OCI-LY1 (cell line): ENCODE measurements around the gene PRG2.

Experiments used
- EZH2 ChIP-seq: fragments of 200-600 bp; sonication (generic), shearing (Covaris generic); IDR thresholded peaks from 2 replicates; pipeline ENCODE4 v1.8.0; 2017; ENCODE audit warnings: borderline replicate concordance, mixed run types, mild to moderate bottlenecking, antibody characterized with exemption, low read length, moderate library complexity, mixed read lengths
- TF ChIP-seq, protein P1 (sequence below): fragments of 200-600 bp; sonication (generic), shearing (Covaris generic); IDR thresholded peaks from 2 replicates; pipeline ENCODE4 v1.5.1; 2017; ENCODE audit warnings: mild to moderate bottlenecking, antibody characterized with exemption, low read length, moderate library complexity, mixed read lengths

GRCh38 chr11:57416436-57416835 lies 26.0 kb upstream of the PRG2 start:
- TF ChIP-seq, protein P1, sequence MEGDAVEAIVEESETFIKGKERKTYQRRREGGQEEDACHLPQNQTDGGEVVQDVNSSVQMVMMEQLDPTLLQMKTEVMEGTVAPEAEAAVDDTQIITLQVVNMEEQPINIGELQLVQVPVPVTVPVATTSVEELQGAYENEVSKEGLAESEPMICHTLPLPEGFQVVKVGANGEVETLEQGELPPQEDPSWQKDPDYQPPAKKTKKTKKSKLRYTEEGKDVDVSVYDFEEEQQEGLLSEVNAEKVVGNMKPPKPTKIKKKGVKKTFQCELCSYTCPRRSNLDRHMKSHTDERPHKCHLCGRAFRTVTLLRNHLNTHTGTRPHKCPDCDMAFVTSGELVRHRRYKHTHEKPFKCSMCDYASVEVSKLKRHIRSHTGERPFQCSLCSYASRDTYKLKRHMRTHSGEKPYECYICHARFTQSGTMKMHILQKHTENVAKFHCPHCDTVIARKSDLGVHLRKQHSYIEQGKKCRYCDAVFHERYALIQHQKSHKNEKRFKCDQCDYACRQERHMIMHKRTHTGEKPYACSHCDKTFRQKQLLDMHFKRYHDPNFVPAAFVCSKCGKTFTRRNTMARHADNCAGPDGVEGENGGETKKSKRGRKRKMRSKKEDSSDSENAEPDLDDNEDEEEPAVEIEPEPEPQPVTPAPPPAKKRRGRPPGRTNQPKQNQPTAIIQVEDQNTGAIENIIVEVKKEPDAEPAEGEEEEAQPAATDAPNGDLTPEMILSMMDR = no peak
- no peak for TF ChIP-seq EZH2
